OCI-LY1 (cell line): Measurements from ENCODE around the gene TSNAXIP1.
A peak's percentile ranks its signal among the peaks of the same experiment; 100 is the strongest.

Source experiments
- H2AFZ ChIP-seq: fragments of 200-600 bp; sonication (generic), shearing (Covaris generic); 2 replicates; pipeline ENCODE4 v1.6.0; 2014; ENCODE audit warnings: antibody characterized with exemption, mild to moderate bottlenecking, low read length
- H3F3A ChIP-seq: fragments of 200-600 bp; sonication (generic), shearing (Covaris generic); 2 replicates; pipeline ENCODE4 v1.6.0; 2014; ENCODE audit warnings: mild to moderate bottlenecking, antibody characterized with exemption, low read length, moderate library complexity; ENCODE audit not compliant: insufficient read depth
- H3K27ac ChIP-seq: fragments of 200-600 bp; sonication (generic); 2 replicates; pipeline ENCODE4 v1.5.1; 2014; ENCODE audit warnings: low read length, mixed run types, mild to moderate bottlenecking, low read depth; ENCODE audit not compliant: poor library complexity, severe bottlenecking
- H3K27me3 ChIP-seq: fragments of 200-600 bp; sonication (generic); 2 replicates; pipeline ENCODE4 v1.6.0; 2014; ENCODE audit warnings: antibody characterized with exemption, mild to moderate bottlenecking, low read length, moderate library complexity; ENCODE audit not compliant: insufficient read depth
- H3K36me3 ChIP-seq: fragments of 200-600 bp; sonication (generic); 2 replicates; pipeline ENCODE4 v1.6.1; 2014; ENCODE audit warnings: mild to moderate bottlenecking, antibody characterized with exemption, low read length, moderate library complexity, mixed read lengths; ENCODE audit not compliant: insufficient read depth
- H3K4me1 ChIP-seq: fragments of 200-600 bp; sonication (generic); 2 replicates; pipeline ENCODE4 v1.5.1; 2014; ENCODE audit warnings: mild to moderate bottlenecking, low read length, moderate library complexity; ENCODE audit not compliant: insufficient read depth, severe bottlenecking
- H3K4me2 ChIP-seq: fragments of 200-600 bp; sonication (generic), shearing (Covaris generic); 2 replicates; pipeline ENCODE4 v1.6.1; 2014; ENCODE audit warnings: low read length
- H3K4me3 ChIP-seq: fragments of 200-600 bp; sonication (generic); 2 replicates; pipeline ENCODE4 v1.5.1; 2014; ENCODE audit warnings: low read length, low read depth, mild to moderate bottlenecking, mixed read lengths; ENCODE audit not compliant: poor library complexity, severe bottlenecking
- H3K79me2 ChIP-seq: fragments of 200-600 bp; shearing (Covaris generic); 2 replicates; pipeline ENCODE4 v1.6.1; 2016; ENCODE audit warnings: mixed run types, low read length, mixed read lengths; ENCODE audit not compliant: insufficient read depth
- H3K9ac ChIP-seq: fragments of 200-600 bp; sonication (generic), shearing (Covaris generic); 2 replicates; pipeline ENCODE4 v1.6.1; 2014; ENCODE audit warnings: mild to moderate bottlenecking, low read length, mixed read lengths
- H3K9me2 ChIP-seq: fragments of 200-600 bp; sonication (generic), shearing (Covaris generic); 2 replicates; pipeline ENCODE4 v1.6.1; 2014; ENCODE audit warnings: low read depth, mild to moderate bottlenecking, low read length, mixed read lengths
- H3K9me3 ChIP-seq: fragments of 200-600 bp; shearing (Covaris generic); 2 replicates; pipeline ENCODE4 v1.6.1; 2014; ENCODE audit warnings: low read length, mixed read lengths
- H4K20me1 ChIP-seq: fragments of 200-600 bp; sonication (generic), shearing (Covaris generic); 2 replicates; pipeline ENCODE4 v1.6.0; 2016; ENCODE audit warnings: mild to moderate bottlenecking, low read length; ENCODE audit not compliant: insufficient read depth
- CTCF ChIP-seq: fragments of 200-600 bp; sonication (generic), shearing (Covaris generic); IDR thresholded peaks from 2 replicates; pipeline ENCODE4 v1.5.1; 2017; ENCODE audit warnings: mild to moderate bottlenecking, antibody characterized with exemption, low read length, moderate library complexity, mixed read lengths
- EZH2 ChIP-seq: fragments of 200-600 bp; sonication (generic), shearing (Covaris generic); IDR thresholded peaks from 2 replicates; pipeline ENCODE4 v1.8.0; 2017; ENCODE audit warnings: borderline replicate concordance, mixed run types, mild to moderate bottlenecking, antibody characterized with exemption, low read length, moderate library complexity, mixed read lengths

The TSNAXIP1 gene

GRCh38 chr16:67843343-67843765 lies 36.7 kb downstream of the TSNAXIP1 start:
- H3K4me1 ChIP-seq, result peaks cover 49% of the 10 kb centered on the region
- peak overlapping the region; percentile 92 for H3K4me2 ChIP-seq
- no peaks in the 10 kb centered on the region for H4K20me1 ChIP-seq
- H3K27me3 ChIP-seq, result no peaks in the 10 kb centered on the region
- H3K9me2 ChIP-seq, result no peaks in the 10 kb centered on the region
- H3K27ac ChIP-seq, result peak overlapping the region; percentile 87
- H3F3A ChIP-seq, result no peaks in the 10 kb centered on the region
- H3K36me3 ChIP-seq, result no peaks in the 10 kb centered on the region; the same call in 1 of the 2 replicates
- TF ChIP-seq EZH2 (no peak), CTCF (no peak)
- H3K9me3 ChIP-seq, result no peaks in the 10 kb centered on the region
- H2AFZ ChIP-seq, result no peak overlapping the region
- H3K79me2 ChIP-seq, result peaks cover 13% of the 10 kb centered on the region
- H3K4me3 ChIP-seq, result peak overlapping the region; percentile 95
- H3K9ac ChIP-seq, result peak overlapping the region; percentile 90

- no peaks in the 10 kb centered on the region for H3K9me2 ChIP-seq
- peak overlapping the region; percentile 95 for H3K4me3 ChIP-seq
- peak overlapping the region; percentile 92 for H3K4me2 ChIP-seq
- no peaks in the 10 kb centered on the region for H3K27me3 ChIP-seq
- peak overlapping the region; percentile 87 for H3K27ac ChIP-seq
- peaks cover 49% of the 10 kb centered on the region for H3K4me1 ChIP-seq
- peak overlapping the region; percentile 90; the same call in 1 of the 2 replicates for H3K9ac ChIP-seq
- peaks cover 21% of the 10 kb centered on the region for H3K79me2 ChIP-seq
- no peaks in the 10 kb centered on the region for H4K20me1 ChIP-seq
- H3F3A ChIP-seq, result no peaks in the 10 kb centered on the region
- H2AFZ ChIP-seq, result no peak overlapping the region
- no peaks in the 10 kb centered on the region for H3K9me3 ChIP-seq
- TF ChIP-seq CTCF, result peak; percentile 33; the same call in 1 of the 2 replicates
- TF ChIP-seq EZH2, result no peak
- H3K36me3 ChIP-seq, result peaks cover 6% of the 10 kb centered on the region
Measured at GRCh38 chr16:67844497-67844896, 37.8 kb downstream of the TSNAXIP1 start.

- Histone ChIP-seq H3K79me2 (peaks cover 26% of the 10 kb centered on the region), H3K4me3 (peak overlapping the region; percentile 95), H3K36me3 (peaks cover 6% of the 10 kb centered on the region), H2AFZ (no peak overlapping the region), H3K4me2 (peak overlapping the region; percentile 92), H3K27me3 (no peaks in the 10 kb centered on the region), H3K27ac (peak overlapping the region; percentile 87), H4K20me1 (no peaks in the 10 kb centered on the region), H3K9me2 (no peaks in the 10 kb centered on the region), H3F3A (no peaks in the 10 kb centered on the region), H3K9me3 (no peaks in the 10 kb centered on the region), H3K9ac (peak overlapping the region; percentile 85), H3K4me1 (peaks cover 49% of the 10 kb centered on the region)
- TF ChIP-seq CTCF, result no peak
Measured at GRCh38 chr16:67845291-67846062, 38.8 kb downstream of the TSNAXIP1 start.
